K562 (cell line): ENCODE results near the gene USP48. TPM values are rescaled to one million over a fixed set of nuclear protein-coding genes. Genes with fewer than 3 reads are reported as not detected.
A peak's percentile ranks its signal among the peaks of the same experiment; 100 is the strongest.

ENCODE experiments used
- ATAC-seq: fragments of 200-7000 bp; cut with Tn5 transposase; 3 replicates; pipeline ENCODE4 v1.9.1; 2020; ENCODE audit warnings: moderate library complexity
- BruUV-seq: library from RNA; stranded (reverse); fragments of 400-500 nt; replicated peaks from 2 replicates; lab custom pipeline; 2021; lab: Mats Ljungman, UMichigan
- CTCF ChIA-PET: fragments of 300-600 bp; formaldehyde crosslinking; extraction: SDS; loops from one replicate; lab custom pipeline; 2021; ENCODE audit warnings: low intra/inter-chr PET ratio; lab: Yijun Ruan, JAX
- POLR2A ChIA-PET: fragments of 300-600, 350-650 bp; sonication (Branson Sonifier 250); formaldehyde crosslinking; extraction: SDS; loops from one replicate; lab custom pipeline; 2021; ENCODE audit warnings: antibody characterized with exemption, inconsistent platforms; lab: Yijun Ruan, JAX
- DNase-seq, 4 experiments: peaks; one replicate each; pipeline versions ENCODE4 v3.0.0 to v3.0.0-alpha.2; 2011 to 2018; ENCODE audit warnings: low spot score in 3 of 4, mixed read lengths in 3 of 4; ENCODE audit errors: extremely low read depth in 1 of 4
- FAIRE-seq: peaks from 2 replicates; lab custom pipeline; 2011; peaks lifted over from hg19 to GRCh38; lab: Jason Lieb, UNC
- H2AFZ ChIP-seq: 2 replicates; pipeline ENCODE4 v1.6.0; 2011; ENCODE audit warnings: low read depth, low read length, control low read depth, inconsistent platforms
- H3K27ac ChIP-seq: fragments of 200-600 bp; 3 replicates; pipeline ENCODE4 v1.8.0; 2011; ENCODE audit warnings: low read depth, mild to moderate bottlenecking, control low read depth, inconsistent platforms, low read length, moderate library complexity, mixed read lengths; ENCODE audit errors: extremely low read depth
- H3K27me3 ChIP-seq, 2 experiments: fragments of 300-600 bp in 1 of 2; 2 replicates in 1 of 2; 3 replicates in 1 of 2; pipeline versions ENCODE4 v1.6.0 to v1.8.0; 2011; ENCODE audit warnings: inconsistent platforms in 2 of 2, low read length in 2 of 2, mild to moderate bottlenecking in 1 of 2, mixed read lengths in 1 of 2, moderate library complexity in 1 of 2; ENCODE audit not compliant: control insufficient read depth in 2 of 2, insufficient read depth in 2 of 2
- H3K36me3 ChIP-seq: fragments of 300-600 bp; 3 replicates; pipeline ENCODE4 v1.8.0; 2011; ENCODE audit warnings: mild to moderate bottlenecking, low read length, inconsistent platforms; ENCODE audit not compliant: control insufficient read depth, insufficient read depth
- H3K4me1 ChIP-seq, 2 experiments: fragments of 200-600 bp in 1 of 2; replicated peaks in 1 of 2; 2 replicates in 1 of 2; 3 replicates in 1 of 2; pipeline versions ENCODE4 v1.5.1 to v1.8.0; 2011; ENCODE audit warnings: inconsistent platforms in 2 of 2, low read length in 2 of 2, mild to moderate bottlenecking in 1 of 2, mixed read lengths in 1 of 2, moderate library complexity in 1 of 2; ENCODE audit not compliant: control insufficient read depth in 2 of 2, insufficient read depth in 2 of 2
- H3K4me2 ChIP-seq: 2 replicates; pipeline ENCODE4 v1.6.1; 2011; ENCODE audit warnings: low read length, control low read depth, inconsistent platforms, mixed read lengths; ENCODE audit not compliant: insufficient read depth
- H3K4me3 ChIP-seq: fragments of 200-600 bp; sonication (generic), shearing (Covaris generic); 2 replicates; pipeline ENCODE4 v1.5.1; 2016; ENCODE audit warnings: control low read depth, inconsistent platforms
- H3K79me2 ChIP-seq: fragments of 200-600 bp; 3 replicates; pipeline ENCODE4 v1.8.0; 2011; ENCODE audit warnings: low read length, inconsistent platforms; ENCODE audit not compliant: control insufficient read depth, insufficient read depth
- H3K9ac ChIP-seq, 2 experiments: 2 replicates each; pipeline versions ENCODE4 v1.6.0 to v1.6.1; 2011; ENCODE audit warnings: low read depth in 2 of 2, low read length in 2 of 2, control low read depth in 1 of 2, inconsistent platforms in 1 of 2, mild to moderate bottlenecking in 1 of 2, mixed read lengths in 1 of 2; ENCODE audit not compliant: insufficient read depth in 1 of 2
- H3K9me1 ChIP-seq: one replicate; pipeline ENCODE4 v1.6.0; 2011; ENCODE audit warnings: inconsistent platforms, mild to moderate bottlenecking, low read length, moderate library complexity; ENCODE audit not compliant: control insufficient read depth, insufficient read depth
- H3K9me3 ChIP-seq: replicated peaks from 2 replicates; pipeline ENCODE4 v1.5.1; 2011; ENCODE audit warnings: low read depth, low read length, inconsistent platforms; ENCODE audit not compliant: control insufficient read depth, insufficient read depth
- H4K20me1 ChIP-seq: replicated peaks from 2 replicates; pipeline ENCODE4 v1.6.1; 2011; ENCODE audit warnings: low read length, inconsistent platforms, mixed read lengths; ENCODE audit not compliant: control insufficient read depth, insufficient read depth
- MEIS2 ChIP-seq: fragments of 450-650 bp; IDR thresholded peaks from 2 replicates; pipeline ENCODE4 v1.6.1; 2014; ENCODE audit warnings: mild to moderate bottlenecking; ENCODE audit not compliant: partially characterized antibody
- ZNF134 ChIP-seq: fragments of 250-450 bp; sonication (Bioruptor Pico); conservative IDR thresholded peaks from 2 replicates; pipeline ENCODE4 v1.4.0; 2020
- ZNF263 ChIP-seq: sonication (generic); formaldehyde crosslinking; IDR thresholded peaks from 2 replicates; pipeline ENCODE4 v1.8.0; 2022; ENCODE audit warnings: mild to moderate bottlenecking, missing genetic modification reagents, borderline replicate concordance
- WGBS: fragments of 100-300 bp; shearing (Covaris generic); methylation state at CpG from one replicate; pipeline ENCODE4 v1.1.6; 2016; ENCODE audit warnings: low coverage, mixed read lengths; ENCODE audit not compliant: insufficient coverage; ENCODE audit errors: missing lambda C conversion rate; 5-methylcytosine and 5-hydroxymethylcytosine counted together
- in situ Hi-C: fragments of 300-500 bp; cut with MboI; formaldehyde crosslinking; loops from 4 replicates; pipeline ENCODE4 v1.15.0; 2018; ENCODE audit warnings: inconsistent platforms, mixed read lengths
- intact Hi-C: fragments of 100-400 bp; cut with micrococcal nuclease; formaldehyde crosslinking; loops from 2 replicates; pipeline ENCODE4 v1.14.2; 2022
- polyA plus RNA-seq, 8 experiments: library from polyadenylated mRNA; depleted of rRNA in 4 of 8; stranded (reverse) in 5 of 8; unstranded in 3 of 8; fragments of >200 nt; fragmentation: Nextera tagmentation in 2 of 8; fragmentation: Illumina TruSeq in 1 of 8; extraction: Ambion mirVana in 2 of 8; extraction: Trizol in 1 of 8; gene quantifications; 2 replicates each; pipeline versions ENCODE4 v1.2.1 to v1.2.3, GENCODE V29; 2011 to 2014; ENCODE audit warnings: inconsistent platforms in 1 of 8, missing spikeins in 1 of 8
- total RNA-seq, 7 experiments: library from RNA; depleted of rRNA in 6 of 7; stranded (reverse); fragments of >200 nt in 6 of 7; fragmentation: Illumina TruSeq in 2 of 7; extraction: Trizol in 2 of 7; gene quantifications; 2 replicates each; pipeline versions ENCODE4 v1.2.1 to v1.2.3, GENCODE V29; 2011 to 2021; ENCODE audit warnings: low replicate concordance in 1 of 7
- TF ChIP-seq, protein P1 (sequence below), 2 experiments: fragments of 450-650 bp; IDR thresholded peaks; 2 replicates each; pipeline ENCODE4 v1.6.1; 2016
- TF ChIP-seq, protein P2 (sequence below), 2 experiments: fragments of 450-650 bp in 1 of 2; sonication (generic) in 1 of 2; formaldehyde crosslinking; conservative IDR thresholded peaks; 2 replicates each; pipeline versions ENCODE4 v1.4.0 to v1.8.1; 2020 to 2022; ENCODE audit warnings: mild to moderate bottlenecking in 1 of 2, missing genetic modification reagents in 1 of 2
- TF ChIP-seq, protein P3 (sequence below): IDR thresholded peaks from 3 replicates; pipeline ENCODE4 v1.6.1; 2011; ENCODE audit warnings: borderline replicate concordance, mild to moderate bottlenecking; ENCODE audit not compliant: insufficient read length, insufficient read depth

Gene USP48
- total and polyA plus RNA-seq, 9 of the 15 experiments (the other 6 are each of a cell fraction or from before 2014, with no cell fraction given), result 23.3 to 123 (median 106) TPM

DNA sequence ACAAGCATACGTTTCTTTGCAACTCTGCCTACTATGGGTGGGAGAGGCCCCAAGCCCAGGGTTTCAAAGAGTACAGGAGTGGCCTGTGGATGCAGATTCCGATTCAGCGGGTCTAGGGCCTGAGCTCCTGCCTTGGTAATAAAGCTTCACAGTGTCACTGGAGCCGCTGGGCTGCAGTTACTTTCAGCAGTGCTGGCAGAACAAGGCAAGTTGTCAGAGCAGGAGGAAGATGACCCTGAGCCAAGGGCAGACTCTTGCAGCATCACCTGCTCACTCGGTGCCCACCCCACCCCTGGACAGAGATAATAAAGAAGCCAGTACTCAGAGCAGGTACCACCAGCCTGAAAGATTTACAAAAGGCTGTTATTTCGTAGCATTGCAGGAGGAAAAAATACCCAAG is 105.8 kb downstream of the USP48 start:
- in situ Hi-C loops, result no loop called here
- POLR2A ChIA-PET, result interaction anchor here (0.6 to 1.6 kb wide), 5 partner anchors 10 to 1836 kb away, joined by 3 to 10 read pairs (median 4); no protein-coding TSS in a partner anchor

DNA sequence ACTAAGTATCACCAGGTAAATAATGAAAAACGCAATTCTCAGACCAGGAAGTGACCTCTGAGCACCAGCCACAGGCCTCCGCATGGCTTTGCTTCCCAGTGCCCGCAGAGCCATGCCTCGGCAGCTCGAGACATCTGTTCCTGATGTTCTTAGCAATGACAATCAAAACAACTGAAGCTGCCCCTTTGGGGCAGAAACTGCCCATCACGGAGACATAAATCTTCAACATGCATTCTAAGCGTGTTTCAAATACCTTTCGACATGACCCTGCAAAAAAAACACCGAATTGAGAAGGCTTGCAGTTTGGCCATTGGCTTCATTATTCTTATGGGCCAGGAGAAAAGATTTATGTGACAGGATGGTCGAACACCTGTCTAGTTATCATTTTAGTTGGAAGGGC is 108.0 kb downstream of the USP48 start:
- intact Hi-C loops (loop anchor here (5.0 kb wide), 1 partner anchor 107 kb away; the partner anchor contains the start of gene USP48), in situ Hi-C loops (loop anchor here (25.0 kb wide), 1 partner anchor 163 kb away; the partner anchor contains the start of gene ALPL)
- Histone ChIP-seq H3K79me2 (no peaks in the 10 kb centered on the region), H3K27ac (peak overlapping the region; percentile 71; the same call in 1 of the 3 replicates), H3K9ac (no peak overlapping the region), H3K9me3 (no peaks in the 10 kb centered on the region), H3K36me3 (peaks cover 34% of the 10 kb centered on the region), H4K20me1 (no peaks in the 10 kb centered on the region), H3K4me1 (peaks cover 35 to 59% of the 10 kb centered on the region in 2 experiments), H3K4me2 (no peak overlapping the region), H3K4me3 (no peak overlapping the region), H3K9me1 (no peaks in the 10 kb centered on the region), H2AFZ (no peak overlapping the region), H3K27me3 (no peaks in the 10 kb centered on the region)
- no TSS peak for BruUV-seq
- FAIRE-seq (no peak), ATAC-seq (no peak), DNase-seq (no peak)
- ChIA-PET CTCF (interaction anchor here (0.6 to 0.7 kb wide), 2 partner anchors 9 to 41 kb away, joined by 3 to 6 read pairs; no protein-coding TSS in a partner anchor), POLR2A (interaction anchor here (0.9 to 2.3 kb wide), 2 partner anchors 12 to 86 kb away, joined by 3 to 12 read pairs; no protein-coding TSS in a partner anchor)
- 82% methylated on average over 10 of the region's 10 CpGs for WGBS
- TF ChIP-seq MEIS2 (peak; percentile 52), ZNF263 (CRISPR knock-in tag) (no peak)
- TF ChIP-seq, protein P1, sequence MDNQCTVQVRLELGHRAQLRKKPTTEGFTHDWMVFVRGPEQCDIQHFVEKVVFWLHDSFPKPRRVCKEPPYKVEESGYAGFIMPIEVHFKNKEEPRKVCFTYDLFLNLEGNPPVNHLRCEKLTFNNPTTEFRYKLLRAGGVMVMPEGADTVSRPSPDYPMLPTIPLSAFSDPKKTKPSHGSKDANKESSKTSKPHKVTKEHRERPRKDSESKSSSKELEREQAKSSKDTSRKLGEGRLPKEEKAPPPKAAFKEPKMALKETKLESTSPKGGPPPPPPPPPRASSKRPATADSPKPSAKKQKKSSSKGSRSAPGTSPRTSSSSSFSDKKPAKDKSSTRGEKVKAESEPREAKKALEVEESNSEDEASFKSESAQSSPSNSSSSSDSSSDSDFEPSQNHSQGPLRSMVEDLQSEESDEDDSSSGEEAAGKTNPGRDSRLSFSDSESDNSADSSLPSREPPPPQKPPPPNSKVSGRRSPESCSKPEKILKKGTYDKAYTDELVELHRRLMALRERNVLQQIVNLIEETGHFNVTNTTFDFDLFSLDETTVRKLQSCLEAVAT (IDR thresholded peaks at IDR 0.05), result peak in 1 of 2 experiments; percentile 79; a peak in 2 of 4 replicates
- TF ChIP-seq, protein P2, sequence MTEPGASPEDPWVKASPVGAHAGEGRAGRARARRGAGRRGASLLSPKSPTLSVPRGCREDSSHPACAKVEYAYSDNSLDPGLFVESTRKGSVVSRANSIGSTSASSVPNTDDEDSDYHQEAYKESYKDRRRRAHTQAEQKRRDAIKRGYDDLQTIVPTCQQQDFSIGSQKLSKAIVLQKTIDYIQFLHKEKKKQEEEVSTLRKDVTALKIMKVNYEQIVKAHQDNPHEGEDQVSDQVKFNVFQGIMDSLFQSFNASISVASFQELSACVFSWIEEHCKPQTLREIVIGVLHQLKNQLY (CRISPR knock-in tag; conservative IDR thresholded peaks at IDR 0.05), result no peak

More for the DNA sequence above, 105.8 kb downstream of the USP48 start:
- no peaks in the 10 kb centered on the region for H4K20me1 ChIP-seq
- H2AFZ ChIP-seq, result no peak overlapping the region
- intact Hi-C loops, result no loop called here
- ATAC-seq (no peak), FAIRE-seq (no peak), DNase-seq (peak in 1 of 4 experiments; percentile 8)
- no peaks in the 10 kb centered on the region for H3K27me3 ChIP-seq
- H3K79me2 ChIP-seq, result no peaks in the 10 kb centered on the region
- no peak overlapping the region for H3K4me3 ChIP-seq
- H3K4me2 ChIP-seq, result no peak overlapping the region
- WGBS, result 78% methylated on average over 6 of the region's 6 CpGs
- H3K4me1 ChIP-seq, result peaks cover 32 to 46% of the 10 kb centered on the region in 2 experiments
- no peaks in the 10 kb centered on the region for H3K9me3 ChIP-seq
- H3K9me1 ChIP-seq, result no peaks in the 10 kb centered on the region
- peak overlapping the region in 1 of 2 experiments; percentile 47; a peak in 1 of 4 replicates for H3K9ac ChIP-seq
- CTCF ChIA-PET, result no interaction called here
- BruUV-seq, result no TSS peak
- peaks cover 53% of the 10 kb centered on the region for H3K36me3 ChIP-seq
- peak overlapping the region; percentile 62; the same call in 2 of the 3 replicates for H3K27ac ChIP-seq
- TF ChIP-seq, protein P3, sequence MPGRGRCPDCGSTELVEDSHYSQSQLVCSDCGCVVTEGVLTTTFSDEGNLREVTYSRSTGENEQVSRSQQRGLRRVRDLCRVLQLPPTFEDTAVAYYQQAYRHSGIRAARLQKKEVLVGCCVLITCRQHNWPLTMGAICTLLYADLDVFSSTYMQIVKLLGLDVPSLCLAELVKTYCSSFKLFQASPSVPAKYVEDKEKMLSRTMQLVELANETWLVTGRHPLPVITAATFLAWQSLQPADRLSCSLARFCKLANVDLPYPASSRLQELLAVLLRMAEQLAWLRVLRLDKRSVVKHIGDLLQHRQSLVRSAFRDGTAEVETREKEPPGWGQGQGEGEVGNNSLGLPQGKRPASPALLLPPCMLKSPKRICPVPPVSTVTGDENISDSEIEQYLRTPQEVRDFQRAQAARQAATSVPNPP, result no peak
- peak; percentile 72; the same call in 1 of the 2 replicates for TF ChIP-seq ZNF134
- TF ChIP-seq, all 486 proteins: peak for 1
